HK-2 (cell line): ENCODE results near the gene LMTK2.

Source experiments
- DNase-seq: peaks from one replicate; pipeline ENCODE4 v3.0.0-alpha.2; 2018; ENCODE audit not compliant: unreplicated experiment

LMTK2 gene

GRCh38 chr7:98234429-98235147 is 127.9 kb downstream of the LMTK2 start:
- DNase-seq: no peak

- DNase-seq: no peak
These were observed 129.2 kb downstream of the LMTK2 start for GRCh38 chr7:98235901-98236300.

- no peak for DNase-seq
These were observed 129.9 kb downstream of the LMTK2 start for GRCh38 chr7:98236355-98237185.

GRCh38 chr7:98238076-98238475 is 131.4 kb downstream of the LMTK2 start:
- DNase-seq: no peak

GRCh38 chr7:98238976-98239375 is 132.3 kb downstream of the LMTK2 start:
- DNase-seq: no peak

GRCh38 chr7:98240961-98241673 is 134.5 kb downstream of the LMTK2 start:
- DNase-seq: peak; percentile 32

- no peak for DNase-seq
These were observed 135.1 kb downstream of the LMTK2 start for GRCh38 chr7:98241674-98242241.

GRCh38 chr7:98242342-98242741 is 135.7 kb downstream of the LMTK2 start:
- DNase-seq: no peak

- DNase-seq: no peak
These were observed 136.3 kb downstream of the LMTK2 start for GRCh38 chr7:98242934-98243333.

GRCh38 chr7:98244871-98245270 is 138.2 kb downstream of the LMTK2 start:
- DNase-seq: no peak

- no peak for DNase-seq
These were observed 141.5 kb downstream of the LMTK2 start for GRCh38 chr7:98248156-98248555.

GRCh38 chr7:98249106-98249505 is 142.4 kb downstream of the LMTK2 start:
- no peak for DNase-seq

GRCh38 chr7:98250789-98251188 is 144.1 kb downstream of the LMTK2 start:
- DNase-seq: no peak

- no peak for DNase-seq
These were observed 144.6 kb downstream of the LMTK2 start for GRCh38 chr7:98251231-98251600.

- peak; percentile 93 for DNase-seq
These were observed 145.2 kb downstream of the LMTK2 start, which contains the start of gene TECPR1 for GRCh38 chr7:98251601-98252424. TSS of gene TECPR1 (minus strand) at chr7:98252232. CDS start at chr7:98246146, 6,086 bp downstream.

GRCh38 chr7:98252425-98253054 is 145.9 kb downstream of the LMTK2 start:
- DNase-seq: no peak

- no peak for DNase-seq
These were observed 147.9 kb downstream of the LMTK2 start for GRCh38 chr7:98254516-98254915.

GRCh38 chr7:98254951-98255610 is 148.4 kb downstream of the LMTK2 start:
- no peak for DNase-seq

GRCh38 chr7:98256431-98256830 is 149.8 kb downstream of the LMTK2 start:
- no peak for DNase-seq

- no peak for DNase-seq
These were observed 151.0 kb downstream of the LMTK2 start for GRCh38 chr7:98257701-98258100.
